ENCODE data around the gene ABCA1. TPM values are rescaled to one million over a fixed set of nuclear protein-coding genes. Genes with fewer than 3 reads are reported as not detected.

The ABCA1 gene
- total and polyA plus RNA-seq, 2 of the 13 experiments (the other 11 are each of a cell fraction or from before 2014, with no cell fraction given), result 26.8 to 63.8 TPM

DNA sequence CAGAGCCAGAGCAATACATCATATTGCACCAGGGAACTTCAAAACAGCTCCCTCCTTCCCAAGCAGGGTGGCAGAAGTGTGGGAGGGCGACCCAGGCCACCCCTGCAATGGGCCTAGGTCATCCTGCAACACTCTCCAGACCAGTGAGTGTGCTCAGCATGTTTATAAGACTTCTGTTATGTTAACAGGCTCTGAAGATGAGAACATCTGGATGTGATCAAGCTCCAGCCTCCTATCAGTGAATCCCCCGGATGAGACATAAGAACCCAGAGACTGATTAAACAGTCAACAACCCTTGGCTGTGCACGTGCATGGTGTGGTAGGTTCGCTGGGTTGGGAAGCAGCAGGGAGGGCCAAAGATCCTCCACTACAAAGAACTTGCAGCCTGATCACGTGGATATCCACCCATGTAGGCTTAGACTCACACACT lies 63.3 kb downstream of the ABCA1 start (continued):
- TF ChIP-seq, protein P1, sequence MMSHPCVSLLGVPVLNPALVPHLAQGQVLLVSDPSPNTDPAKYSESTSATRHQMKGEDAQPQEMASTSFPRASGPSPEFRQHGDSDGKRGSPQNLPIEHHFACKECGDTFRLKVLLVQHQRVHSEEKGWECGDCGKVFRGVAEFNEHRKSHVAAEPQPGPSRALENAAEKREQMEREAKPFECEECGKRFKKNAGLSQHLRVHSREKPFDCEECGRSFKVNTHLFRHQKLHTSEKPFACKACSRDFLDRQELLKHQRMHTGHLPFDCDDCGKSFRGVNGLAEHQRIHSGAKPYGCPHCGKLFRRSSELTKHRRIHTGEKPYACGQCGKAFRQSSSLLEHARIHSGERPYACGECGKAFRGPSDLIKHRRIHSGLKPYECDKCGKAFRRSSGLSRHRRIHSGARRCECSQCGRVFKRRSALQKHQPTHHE (CRISPR knock-in tag; IDR thresholded peaks at IDR 0.05; ENCODE audit: borderline replicate concordance), result no peak
- TF ChIP-seq, protein P2, sequence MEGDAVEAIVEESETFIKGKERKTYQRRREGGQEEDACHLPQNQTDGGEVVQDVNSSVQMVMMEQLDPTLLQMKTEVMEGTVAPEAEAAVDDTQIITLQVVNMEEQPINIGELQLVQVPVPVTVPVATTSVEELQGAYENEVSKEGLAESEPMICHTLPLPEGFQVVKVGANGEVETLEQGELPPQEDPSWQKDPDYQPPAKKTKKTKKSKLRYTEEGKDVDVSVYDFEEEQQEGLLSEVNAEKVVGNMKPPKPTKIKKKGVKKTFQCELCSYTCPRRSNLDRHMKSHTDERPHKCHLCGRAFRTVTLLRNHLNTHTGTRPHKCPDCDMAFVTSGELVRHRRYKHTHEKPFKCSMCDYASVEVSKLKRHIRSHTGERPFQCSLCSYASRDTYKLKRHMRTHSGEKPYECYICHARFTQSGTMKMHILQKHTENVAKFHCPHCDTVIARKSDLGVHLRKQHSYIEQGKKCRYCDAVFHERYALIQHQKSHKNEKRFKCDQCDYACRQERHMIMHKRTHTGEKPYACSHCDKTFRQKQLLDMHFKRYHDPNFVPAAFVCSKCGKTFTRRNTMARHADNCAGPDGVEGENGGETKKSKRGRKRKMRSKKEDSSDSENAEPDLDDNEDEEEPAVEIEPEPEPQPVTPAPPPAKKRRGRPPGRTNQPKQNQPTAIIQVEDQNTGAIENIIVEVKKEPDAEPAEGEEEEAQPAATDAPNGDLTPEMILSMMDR (CRISPR knock-in tag; IDR thresholded peaks at IDR 0.05), result no peak
- TF ChIP-seq ZNF264 (CRISPR knock-in tag; IDR thresholded peaks at IDR 0.05), result no peak
- TF ChIP-seq SRF (IDR thresholded peaks at IDR 0.05; ENCODE audit: low read depth, low read length), result no peak
- TF ChIP-seq SRSF1 (optimal IDR thresholded peaks at IDR 0.05; ENCODE audit: low read depth, low read length), result no peak
- TF ChIP-seq, protein P3, sequence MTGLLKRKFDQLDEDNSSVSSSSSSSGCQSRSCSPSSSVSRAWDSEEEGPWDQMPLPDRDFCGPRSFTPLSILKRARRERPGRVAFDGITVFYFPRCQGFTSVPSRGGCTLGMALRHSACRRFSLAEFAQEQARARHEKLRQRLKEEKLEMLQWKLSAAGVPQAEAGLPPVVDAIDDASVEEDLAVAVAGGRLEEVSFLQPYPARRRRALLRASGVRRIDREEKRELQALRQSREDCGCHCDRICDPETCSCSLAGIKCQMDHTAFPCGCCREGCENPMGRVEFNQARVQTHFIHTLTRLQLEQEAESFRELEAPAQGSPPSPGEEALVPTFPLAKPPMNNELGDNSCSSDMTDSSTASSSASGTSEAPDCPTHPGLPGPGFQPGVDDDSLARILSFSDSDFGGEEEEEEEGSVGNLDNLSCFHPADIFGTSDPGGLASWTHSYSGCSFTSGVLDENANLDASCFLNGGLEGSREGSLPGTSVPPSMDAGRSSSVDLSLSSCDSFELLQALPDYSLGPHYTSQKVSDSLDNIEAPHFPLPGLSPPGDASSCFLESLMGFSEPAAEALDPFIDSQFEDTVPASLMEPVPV (CRISPR knock-in tag; IDR thresholded peaks at IDR 0.05), result no peak
- peak; percentile 37; the same call in 1 of the 2 replicates for TF ChIP-seq TBX2 (CRISPR knock-in tag; IDR thresholded peaks at IDR 0.05; ENCODE audit: borderline replicate concordance)
- TF ChIP-seq AHR (CRISPR knock-in tag; IDR thresholded peaks at IDR 0.05), result no peak
- no peak for TF ChIP-seq ZNF567 (CRISPR knock-in tag; IDR thresholded peaks at IDR 0.05; ENCODE audit: borderline replicate concordance)
- peak; percentile 45; the same call in 1 of the 2 replicates for TF ChIP-seq BHLHE40 (IDR thresholded peaks at IDR 0.05; ENCODE audit: low read length)
- TF ChIP-seq NAIF1 (CRISPR knock-in tag; IDR thresholded peaks at IDR 0.05; ENCODE audit: borderline replicate concordance), result no peak
- TF ChIP-seq ZNF3 (CRISPR knock-in tag; IDR thresholded peaks at IDR 0.05), result peak; percentile 55; the same call in 1 of the 2 replicates
- peak; percentile 66 for TF ChIP-seq TCF7 (IDR thresholded peaks at IDR 0.05; ENCODE audit: low read depth)
- no peak for TF ChIP-seq ZNF660 (CRISPR knock-in tag; IDR thresholded peaks at IDR 0.05; ENCODE audit: borderline replicate concordance, low read depth)
- TF ChIP-seq ZNF251 (CRISPR knock-in tag; IDR thresholded peaks at IDR 0.05), result no peak
- TF ChIP-seq ZNF737 (CRISPR knock-in tag; IDR thresholded peaks at IDR 0.05; ENCODE audit: borderline replicate concordance), result no peak
- TF ChIP-seq POLR2AphosphoS5 (IDR thresholded peaks at IDR 0.05; ENCODE audit: low read depth, low read length), result no peak
- TF ChIP-seq, protein P4, sequence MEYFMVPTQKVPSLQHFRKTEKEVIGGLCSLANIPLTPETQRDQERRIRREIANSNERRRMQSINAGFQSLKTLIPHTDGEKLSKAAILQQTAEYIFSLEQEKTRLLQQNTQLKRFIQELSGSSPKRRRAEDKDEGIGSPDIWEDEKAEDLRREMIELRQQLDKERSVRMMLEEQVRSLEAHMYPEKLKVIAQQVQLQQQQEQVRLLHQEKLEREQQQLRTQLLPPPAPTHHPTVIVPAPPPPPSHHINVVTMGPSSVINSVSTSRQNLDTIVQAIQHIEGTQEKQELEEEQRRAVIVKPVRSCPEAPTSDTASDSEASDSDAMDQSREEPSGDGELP (IDR thresholded peaks at IDR 0.05; ENCODE audit: borderline replicate concordance, low read depth), result peak; percentile 32; the same call in 1 of the 2 replicates
- TF ChIP-seq, protein P5, sequence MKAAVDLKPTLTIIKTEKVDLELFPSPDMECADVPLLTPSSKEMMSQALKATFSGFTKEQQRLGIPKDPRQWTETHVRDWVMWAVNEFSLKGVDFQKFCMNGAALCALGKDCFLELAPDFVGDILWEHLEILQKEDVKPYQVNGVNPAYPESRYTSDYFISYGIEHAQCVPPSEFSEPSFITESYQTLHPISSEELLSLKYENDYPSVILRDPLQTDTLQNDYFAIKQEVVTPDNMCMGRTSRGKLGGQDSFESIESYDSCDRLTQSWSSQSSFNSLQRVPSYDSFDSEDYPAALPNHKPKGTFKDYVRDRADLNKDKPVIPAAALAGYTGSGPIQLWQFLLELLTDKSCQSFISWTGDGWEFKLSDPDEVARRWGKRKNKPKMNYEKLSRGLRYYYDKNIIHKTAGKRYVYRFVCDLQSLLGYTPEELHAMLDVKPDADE (CRISPR knock-in tag; IDR thresholded peaks at IDR 0.05), result no peak
- TF ChIP-seq MED1 (CRISPR knock-in tag; IDR thresholded peaks at IDR 0.05), result peak; percentile 67; the same call in 1 of the 2 replicates
- TF ChIP-seq, protein P6, sequence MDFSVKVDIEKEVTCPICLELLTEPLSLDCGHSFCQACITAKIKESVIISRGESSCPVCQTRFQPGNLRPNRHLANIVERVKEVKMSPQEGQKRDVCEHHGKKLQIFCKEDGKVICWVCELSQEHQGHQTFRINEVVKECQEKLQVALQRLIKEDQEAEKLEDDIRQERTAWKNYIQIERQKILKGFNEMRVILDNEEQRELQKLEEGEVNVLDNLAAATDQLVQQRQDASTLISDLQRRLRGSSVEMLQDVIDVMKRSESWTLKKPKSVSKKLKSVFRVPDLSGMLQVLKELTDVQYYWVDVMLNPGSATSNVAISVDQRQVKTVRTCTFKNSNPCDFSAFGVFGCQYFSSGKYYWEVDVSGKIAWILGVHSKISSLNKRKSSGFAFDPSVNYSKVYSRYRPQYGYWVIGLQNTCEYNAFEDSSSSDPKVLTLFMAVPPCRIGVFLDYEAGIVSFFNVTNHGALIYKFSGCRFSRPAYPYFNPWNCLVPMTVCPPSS (IDR thresholded peaks at IDR 0.05), result no peak
- no peak for TF ChIP-seq GLI4 (CRISPR knock-in tag; IDR thresholded peaks at IDR 0.05; ENCODE audit: borderline replicate concordance)
- TF ChIP-seq EHMT2 (IDR thresholded peaks at IDR 0.05; ENCODE audit: borderline replicate concordance, low read depth, low read length), result no peak
- no peak for TF ChIP-seq HOXA7 (CRISPR knock-in tag; IDR thresholded peaks at IDR 0.05)
